Sigmoid colon (tissue), 7 donors: ENCODE data around the gene CSNK1A1L. TPM values are rescaled to one million over a fixed set of nuclear protein-coding genes. Genes with fewer than 3 reads are reported as not detected.

ENCODE experiments used
- DNase-seq: peaks from one replicate; pipeline ENCODE4 v3.0.0-alpha.2; 2019
- H3K27ac ChIP-seq, 4 donors: fragments of 200-600 bp; sonication (generic); one replicate each; pipeline ENCODE4 v1.5.1; 2016 to 2019; ENCODE audit warnings: mild to moderate bottlenecking in 1 of 4
- H3K27me3 ChIP-seq, 3 donors: fragments of 200-600 bp; sonication (generic); one replicate each; pipeline ENCODE4 v1.5.1; 2019; ENCODE audit warnings: mild to moderate bottlenecking in 1 of 3
- H3K36me3 ChIP-seq, 4 donors: fragments of 200-600 bp; sonication (generic); one replicate each; pipeline ENCODE4 v1.5.1; 2016 to 2019
- H3K4me1 ChIP-seq, 4 donors: fragments of 200-600 bp; sonication (generic); one replicate each; pipeline ENCODE4 v1.5.1; 2017 to 2019
- H3K4me3 ChIP-seq, 4 donors: fragments of 200-600 bp; sonication (generic); one replicate each; pipeline ENCODE4 v1.5.1; 2017 to 2019; ENCODE audit warnings: mild to moderate bottlenecking in 2 of 4, moderate library complexity in 1 of 4
- H3K9me3 ChIP-seq, 4 donors: fragments of 200-600 bp in 3 of 4; sonication (generic) in 3 of 4; one replicate each; pipeline versions ENCODE4 v1.5.1 to v1.6.1; 2013 to 2019
- EP300 ChIP-seq, 4 donors: sonication (generic); formaldehyde crosslinking; IDR thresholded peaks; one replicate each; pipeline ENCODE4 v1.6.1; 2017; ENCODE audit warnings: antibody characterized with exemption in 4 of 4
- POLR2A ChIP-seq, 2 donors: fragments of 450-650 bp; IDR thresholded peaks; one replicate each; pipeline ENCODE4 v1.6.1; 2016; ENCODE audit warnings: antibody characterized with exemption in 2 of 2, mild to moderate bottlenecking in 2 of 2, moderate library complexity in 2 of 2
- POLR2AphosphoS5 ChIP-seq, 4 donors: sonication (generic); formaldehyde crosslinking; IDR thresholded peaks; one replicate each; pipeline ENCODE4 v1.6.1; 2017; ENCODE audit warnings: antibody characterized with exemption in 4 of 4
- WGBS, 2 donors: extraction: QIAGEN DNeasy Blood & Tissue Kit; methylation state at CpG; one replicate each; pipeline ENCODE4 v1.1.7; 2013; 5-methylcytosine and 5-hydroxymethylcytosine counted together
- intact Hi-C: fragments of 100-400 bp; cut with DNase I; formaldehyde crosslinking; loops from one replicate; pipeline ENCODE4 v1.15.1; 2023
- polyA plus RNA-seq, 3 donors: library from polyadenylated mRNA; stranded (reverse); fragments of 200-250 nt; gene quantifications; one replicate each; pipeline ENCODE4 v1.2.3, GENCODE V29; 2013
- total RNA-seq, 4 donors: library from RNA; depleted of rRNA; stranded (reverse); fragments of >200 nt; gene quantifications; one replicate each; pipeline ENCODE4 v1.1.0, GENCODE V29; 2016
- TF ChIP-seq, protein P1 (sequence below), 4 experiments: fragments of 450-650 bp in 3 of 4; fragments of 200-600 bp in 1 of 4; IDR thresholded peaks; one replicate each; pipeline ENCODE4 v1.5.1; 2016 to 2019; ENCODE audit warnings: antibody characterized with exemption in 4 of 4, mild to moderate bottlenecking in 3 of 4, moderate library complexity in 2 of 4
- donor health status: healthy with polysubstance abuse.
- donor health status: Bipolar disorder and iron deficiency.
- donor health status: healthy.

The CSNK1A1L gene
- total RNA-seq = not detected
- not detected for polyA plus RNA-seq

DNA sequence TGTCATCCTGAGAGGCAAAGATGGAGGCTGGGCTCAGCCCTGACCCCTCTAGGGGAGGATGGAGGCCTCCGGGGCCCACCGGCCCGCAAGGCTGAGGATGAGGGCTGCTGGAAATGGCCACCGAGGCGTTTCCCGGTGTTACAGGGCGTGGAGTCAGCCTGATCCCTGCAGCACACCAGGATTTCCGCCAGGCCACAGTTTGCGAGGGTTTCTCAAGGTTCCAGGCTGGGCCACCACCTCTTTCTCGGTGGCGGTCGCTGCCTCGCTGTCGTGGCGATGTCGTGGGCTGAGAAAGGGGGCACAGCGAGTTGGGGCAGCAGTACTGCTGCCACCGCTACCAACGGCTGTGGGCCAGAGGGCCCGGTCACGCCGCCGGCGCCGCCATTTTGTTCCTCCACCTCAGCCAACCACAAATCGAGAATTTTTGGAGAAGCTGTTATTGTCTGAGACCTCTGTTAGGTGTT is at the start of gene CSNK1A1L:
Gene CSNK1A1L, minus strand, starts transcription at position 414 of the 464 bp plus-strand sequence. Its CDS starts 408 bp downstream, at position 6.
- H3K27me3 ChIP-seq = no peaks in the 10 kb centered on the region
- no peak for DNase-seq
- 92 to 93% methylated on average over 26 of the region's 26 CpGs for WGBS, 2 donors
- H3K36me3 ChIP-seq = no peaks in the 10 kb centered on the region
- H3K4me1 ChIP-seq = peaks cover 0 to 43% (median 7%) of the 10 kb centered on the region in 4 donors
- no peak within 1 kb of the TSS for H3K4me3 ChIP-seq
- peak within 1 kb of the TSS in 2 of 4 donors; percentile 38 to 44 for H3K27ac ChIP-seq
- intact Hi-C loops = no loop called here
- TF ChIP-seq, protein P1, sequence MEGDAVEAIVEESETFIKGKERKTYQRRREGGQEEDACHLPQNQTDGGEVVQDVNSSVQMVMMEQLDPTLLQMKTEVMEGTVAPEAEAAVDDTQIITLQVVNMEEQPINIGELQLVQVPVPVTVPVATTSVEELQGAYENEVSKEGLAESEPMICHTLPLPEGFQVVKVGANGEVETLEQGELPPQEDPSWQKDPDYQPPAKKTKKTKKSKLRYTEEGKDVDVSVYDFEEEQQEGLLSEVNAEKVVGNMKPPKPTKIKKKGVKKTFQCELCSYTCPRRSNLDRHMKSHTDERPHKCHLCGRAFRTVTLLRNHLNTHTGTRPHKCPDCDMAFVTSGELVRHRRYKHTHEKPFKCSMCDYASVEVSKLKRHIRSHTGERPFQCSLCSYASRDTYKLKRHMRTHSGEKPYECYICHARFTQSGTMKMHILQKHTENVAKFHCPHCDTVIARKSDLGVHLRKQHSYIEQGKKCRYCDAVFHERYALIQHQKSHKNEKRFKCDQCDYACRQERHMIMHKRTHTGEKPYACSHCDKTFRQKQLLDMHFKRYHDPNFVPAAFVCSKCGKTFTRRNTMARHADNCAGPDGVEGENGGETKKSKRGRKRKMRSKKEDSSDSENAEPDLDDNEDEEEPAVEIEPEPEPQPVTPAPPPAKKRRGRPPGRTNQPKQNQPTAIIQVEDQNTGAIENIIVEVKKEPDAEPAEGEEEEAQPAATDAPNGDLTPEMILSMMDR (IDR thresholded peaks at IDR 0.05) = no peak
- TF ChIP-seq POLR2AphosphoS5 (IDR thresholded peaks at IDR 0.05) (no peak), EP300 (IDR thresholded peaks at IDR 0.05) (no peak)
- H3K9me3 ChIP-seq = no peaks in the 10 kb centered on the region

DNA sequence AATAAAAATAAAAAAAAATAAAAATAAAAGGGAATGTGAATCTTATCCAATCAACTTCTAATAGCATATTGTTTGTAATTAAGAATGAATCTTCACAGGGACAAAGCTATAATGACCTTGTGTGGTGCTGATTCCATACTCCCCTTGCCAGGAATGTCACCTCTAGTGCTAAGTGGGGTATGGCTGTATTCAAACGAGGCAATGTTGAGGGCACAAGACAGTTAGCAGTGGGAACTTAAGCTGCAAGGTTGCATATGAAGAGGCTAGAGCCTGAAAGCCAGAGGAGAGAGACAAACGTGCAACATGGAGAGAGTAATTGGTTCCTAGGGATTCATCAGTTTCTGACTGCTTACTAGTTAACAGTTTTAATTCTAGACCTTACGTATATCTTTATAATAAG is 43.9 kb upstream of the CSNK1A1L start:
- no peak for DNase-seq
- Histone ChIP-seq H3K4me1 (peaks cover 0 to 10% (median 2%) of the 10 kb centered on the region in 4 donors), H3K27ac (no peak overlapping the region), H3K36me3 (no peaks in the 10 kb centered on the region), H3K4me3 (no peak overlapping the region), H3K27me3 (no peaks in the 10 kb centered on the region), H3K9me3 (no peaks in the 10 kb centered on the region)
- 32 to 50% methylated on average over 3 of the region's 3 CpGs for WGBS, 2 donors
- TF ChIP-seq EP300 (IDR thresholded peaks at IDR 0.05) = no peak
- TF ChIP-seq, protein P1 (IDR thresholded peaks at IDR 0.05) = no peak
- intact Hi-C loops = no loop called here

DNA sequence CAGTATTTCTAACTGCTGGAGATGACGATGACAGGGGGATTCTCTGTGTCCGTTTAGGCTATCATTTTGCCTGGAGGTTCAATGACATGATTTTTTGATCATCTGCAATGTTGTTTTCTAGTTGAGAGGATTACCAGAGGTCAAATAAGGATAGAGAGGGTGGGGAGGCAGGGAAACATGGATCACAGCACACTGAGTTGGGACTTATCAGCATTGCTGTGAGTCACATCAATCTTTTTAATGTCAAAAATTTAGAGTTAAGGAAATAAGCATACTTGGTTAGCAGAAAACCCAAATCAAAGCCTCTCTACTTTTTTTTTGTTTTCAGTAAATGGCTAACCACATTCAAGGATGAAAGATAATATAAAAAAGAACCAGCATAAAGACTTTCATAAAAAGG is 43.0 kb upstream of the CSNK1A1L start:
- TF ChIP-seq EP300 (IDR thresholded peaks at IDR 0.05) (no peak), POLR2A (IDR thresholded peaks at IDR 0.05) (no peak), POLR2AphosphoS5 (IDR thresholded peaks at IDR 0.05) (no peak)
- TF ChIP-seq, protein P1 (IDR thresholded peaks at IDR 0.05) = no peak
- intact Hi-C loops = no loop called here
- Histone ChIP-seq H3K27me3 (no peaks in the 10 kb centered on the region), H3K9me3 (no peaks in the 10 kb centered on the region), H3K27ac (no peak overlapping the region), H3K36me3 (no peaks in the 10 kb centered on the region), H3K4me1 (peaks cover 0 to 12% (median 2%) of the 10 kb centered on the region in 4 donors), H3K4me3 (no peak overlapping the region)
- no peak for DNase-seq
- 81 to 84% methylated on average over 2 of the region's 2 CpGs for WGBS, 2 donors

DNA sequence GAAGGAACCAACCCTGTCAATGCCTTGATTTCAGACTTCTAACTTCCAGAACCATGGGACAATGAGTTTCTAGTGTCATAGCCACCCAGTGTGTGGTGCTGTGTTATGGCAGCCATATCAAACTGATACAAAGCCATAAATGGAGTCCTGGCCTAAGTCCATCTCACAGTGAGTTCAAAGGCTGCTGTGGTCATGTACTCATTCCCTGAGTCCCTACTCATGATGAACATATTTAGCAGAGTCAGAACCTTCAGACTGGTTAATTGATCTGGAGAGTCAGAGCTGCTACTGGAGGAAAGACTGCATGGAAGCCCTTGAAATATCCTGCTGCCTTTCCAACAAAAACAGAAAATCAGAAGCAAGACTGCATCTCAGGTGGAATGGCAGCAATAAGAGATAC is 39.2 kb upstream of the CSNK1A1L start:
- Histone ChIP-seq H3K27me3 (no peaks in the 10 kb centered on the region), H3K4me1 (peaks cover 0 to 12% (median 2%) of the 10 kb centered on the region in 4 donors), H3K9me3 (no peaks in the 10 kb centered on the region), H3K4me3 (no peak overlapping the region), H3K27ac (no peak overlapping the region), H3K36me3 (no peaks in the 10 kb centered on the region)
- TF ChIP-seq POLR2AphosphoS5 (IDR thresholded peaks at IDR 0.05) (no peak), POLR2A (IDR thresholded peaks at IDR 0.05) (no peak), EP300 (IDR thresholded peaks at IDR 0.05) (no peak)
- TF ChIP-seq, protein P1 (IDR thresholded peaks at IDR 0.05) = no peak
- no peak for DNase-seq
- intact Hi-C loops = no loop called here

DNA sequence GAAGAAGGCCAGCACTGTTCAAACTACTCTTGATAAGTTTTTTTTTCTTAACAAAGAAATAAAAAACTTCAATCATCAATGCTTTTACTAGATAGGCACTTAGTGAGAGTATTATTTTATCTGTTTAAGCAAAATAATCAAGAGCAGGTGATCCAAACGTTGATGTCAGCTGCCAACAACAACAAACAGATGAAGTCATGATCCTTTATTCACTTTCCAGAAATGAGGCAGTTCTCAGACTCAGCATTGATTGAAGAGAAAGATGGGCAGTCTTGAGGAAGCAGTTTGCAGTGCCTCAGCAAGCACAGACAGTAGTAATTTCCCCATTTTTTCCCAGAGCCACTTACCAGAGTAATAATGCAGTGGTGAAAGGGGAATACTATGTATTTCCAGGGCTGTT is 38.4 kb upstream of the CSNK1A1L start:
- H3K4me3 ChIP-seq = no peak overlapping the region
- H3K9me3 ChIP-seq = no peaks in the 10 kb centered on the region
- H3K4me1 ChIP-seq = peaks cover 0 to 12% (median 2%) of the 10 kb centered on the region in 4 donors
- H3K36me3 ChIP-seq = no peaks in the 10 kb centered on the region
- no peaks in the 10 kb centered on the region for H3K27me3 ChIP-seq
- intact Hi-C loops = no loop called here
- DNase-seq = no peak
- WGBS, 2 donors = 12 to 48% methylated on average over 1 of the region's 1 CpG
- no peak for TF ChIP-seq POLR2A (IDR thresholded peaks at IDR 0.05)
- TF ChIP-seq POLR2AphosphoS5 (IDR thresholded peaks at IDR 0.05) = no peak
- no peak for TF ChIP-seq EP300 (IDR thresholded peaks at IDR 0.05)
- TF ChIP-seq, protein P1 (IDR thresholded peaks at IDR 0.05) = no peak
- no peak overlapping the region for H3K27ac ChIP-seq
